HCT116 (cell line): ENCODE data around the gene PSMB7. TPM values are rescaled to one million over a fixed set of nuclear protein-coding genes. Genes with fewer than 3 reads are reported as not detected.

Experiments
- ATAC-seq: fragments of 200-7000 bp; cut with Tn5 transposase; 2 replicates; pipeline ENCODE4 v1.9.1; 2020; ENCODE audit warnings: mild to moderate bottlenecking, moderate library complexity
- BruUV-seq: library from RNA; stranded (reverse); fragments of 400-500 nt; replicated peaks from 2 replicates; lab custom pipeline; 2021; lab: Mats Ljungman, UMichigan
- CTCF ChIA-PET: fragments of 300-600 bp; sonication (Branson Sonifier 250); formaldehyde crosslinking; loops from one replicate; lab custom pipeline; 2021; ENCODE audit warnings: antibody characterized with exemption; lab: Charles Lee
- POLR2A ChIA-PET: fragments of 300-600, 350-600 bp; sonication (Branson Sonifier 250); formaldehyde crosslinking; loops from one replicate; lab custom pipeline; 2021; ENCODE audit warnings: antibody characterized with exemption; lab: Charles Lee
- RAD21 ChIA-PET, 2 experiments: fragments of 300-600 bp; sonication (Branson Sonifier 250); formaldehyde crosslinking; loops; one replicate each; lab custom pipeline; 2023; ENCODE audit warnings: low total read pairs in 2 of 2; ENCODE audit not compliant: uncharacterized antibody in 2 of 2, unreplicated experiment in 2 of 2, low non-redundant PET in 1 of 2; lab: Charles Lee
- DNase-seq: peaks from one replicate; pipeline ENCODE4 v3.0.0-alpha.2; 2010; ENCODE audit warnings: low read depth, low spot score
- H2AFZ ChIP-seq: fragments of 200-600 bp; shearing (Covaris generic), sonication (generic); 2 replicates; pipeline ENCODE4 v1.6.1; 2017; ENCODE audit warnings: low read depth, mixed run types, mixed read lengths, antibody characterized with exemption, low read length; ENCODE audit not compliant: poor library complexity, severe bottlenecking
- H3K27ac ChIP-seq: 2 replicates; pipeline ENCODE4 v1.5.1; 2012; ENCODE audit warnings: low read depth, low read length
- H3K27me3 ChIP-seq: fragments of 200-600 bp; sonication (generic); 2 replicates; pipeline ENCODE4 v1.6.1; 2016; ENCODE audit warnings: mixed run types, low read length, mixed read lengths; ENCODE audit not compliant: insufficient read depth
- H3K36me3 ChIP-seq, 2 experiments: fragments of 200-500 bp in 1 of 2; fragments of 200-600 bp in 1 of 2; sonication (Bioruptor generic) in 1 of 2; sonication (generic) in 1 of 2; 2 replicates each; pipeline versions ENCODE4 v1.5.1 to v1.6.1; 2014 to 2016; ENCODE audit warnings: low read length in 2 of 2, inconsistent platforms in 1 of 2, mixed read lengths in 1 of 2, mixed run types in 1 of 2; ENCODE audit not compliant: insufficient read depth in 2 of 2, control insufficient read depth in 1 of 2
- H3K4me1 ChIP-seq, 2 experiments: fragments of 200-600 bp in 1 of 2; sonication (generic) in 1 of 2; 2 replicates each; pipeline versions ENCODE4 v1.5.1 to v1.6.1; 2012 to 2017; ENCODE audit warnings: low read length in 2 of 2, inconsistent platforms in 1 of 2, mild to moderate bottlenecking in 1 of 2, mixed read lengths in 1 of 2, mixed run types in 1 of 2, moderate library complexity in 1 of 2; ENCODE audit not compliant: insufficient read depth in 2 of 2, control insufficient read depth in 1 of 2
- H3K4me2 ChIP-seq: fragments of 200-600 bp; sonication (generic); 2 replicates; pipeline ENCODE4 v1.6.1; 2017; ENCODE audit warnings: mixed run types, low read length, mixed read lengths
- H3K4me3 ChIP-seq, 2 experiments: fragments of 200-600 bp in 1 of 2; sonication (generic) in 1 of 2; replicated peaks in 1 of 2; 2 replicates each; pipeline ENCODE4 v1.5.1; 2011 to 2016; ENCODE audit warnings: low read length in 2 of 2, control low read depth in 1 of 2, low read depth in 1 of 2, mild to moderate bottlenecking in 1 of 2, mixed read lengths in 1 of 2, mixed run types in 1 of 2
- H3K79me2 ChIP-seq: fragments of 200-600 bp; sonication (generic); 2 replicates; pipeline ENCODE4 v1.6.1; 2017; ENCODE audit warnings: mild to moderate bottlenecking, mixed run types, low read length, moderate library complexity, mixed read lengths; ENCODE audit not compliant: insufficient read depth
- H3K9ac ChIP-seq: fragments of 200-600 bp; sonication (generic); 2 replicates; pipeline ENCODE4 v1.6.1; 2016; ENCODE audit warnings: low read length, mixed read lengths
- H3K9me2 ChIP-seq: fragments of 200-600 bp; sonication (generic), shearing (Covaris generic); 2 replicates; pipeline ENCODE4 v1.6.1; 2017; ENCODE audit warnings: mixed run types, mild to moderate bottlenecking, moderate library complexity; ENCODE audit not compliant: insufficient read depth
- H3K9me3 ChIP-seq, 2 experiments: fragments of 200-500 bp in 1 of 2; fragments of 200-600 bp in 1 of 2; sonication (Bioruptor generic) in 1 of 2; sonication (generic) in 1 of 2; 2 replicates each; pipeline ENCODE4 v1.6.1; 2014 to 2017; ENCODE audit warnings: low read length in 2 of 2, mixed read lengths in 2 of 2, inconsistent platforms in 1 of 2, low read depth in 1 of 2, mild to moderate bottlenecking in 1 of 2, mixed run types in 1 of 2, moderate library complexity in 1 of 2; ENCODE audit not compliant: control insufficient read depth in 1 of 2, insufficient read depth in 1 of 2
- H4K20me1 ChIP-seq: fragments of 200-600 bp; sonication (generic), shearing (Covaris generic); 2 replicates; pipeline ENCODE4 v1.6.1; 2017; ENCODE audit warnings: mixed run types, mild to moderate bottlenecking, moderate library complexity; ENCODE audit not compliant: insufficient read depth
- intact Hi-C: fragments of 100-400 bp; cut with micrococcal nuclease; formaldehyde crosslinking; loops from 2 replicates; pipeline ENCODE4 v1.10.0; 2022
- total RNA-seq: library from RNA; stranded (reverse); gene quantifications from one replicate; pipeline ENCODE4 v1.2.1, GENCODE V29; 2021; ENCODE audit not compliant: unreplicated experiment
- TF ChIP-seq, protein P1 (sequence below): IDR thresholded peaks from 2 replicates; pipeline ENCODE4 v1.6.1; 2012
- TF ChIP-seq, protein P2 (sequence below): IDR thresholded peaks from 2 replicates; pipeline ENCODE4 v1.6.1; 2012; ENCODE audit warnings: low read depth

PSMB7 gene
- total RNA-seq, 1 experiment from 2014 or later: 222 TPM

DNA sequence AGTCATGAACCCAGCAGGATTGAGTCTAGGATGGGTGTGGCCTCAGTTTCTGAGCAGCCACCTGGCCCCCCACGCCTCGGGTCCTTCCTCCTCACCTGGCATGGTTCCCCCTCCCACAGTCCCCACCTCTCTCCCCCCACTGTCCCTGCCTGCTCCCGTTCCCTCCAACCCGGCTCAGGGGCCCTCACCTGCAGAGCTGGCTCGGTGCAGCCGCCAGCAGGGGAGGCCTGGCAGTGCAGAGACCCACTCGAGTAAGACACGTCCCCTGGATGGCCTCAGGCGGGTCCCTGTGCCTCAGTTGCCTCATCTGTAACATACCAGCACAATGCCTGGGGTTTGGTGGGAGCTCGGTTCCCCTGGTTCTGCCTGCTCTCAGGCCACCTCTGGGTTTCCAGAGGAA, 91.3 kb downstream of the PSMB7 start (continued):
- TF ChIP-seq, protein P1, sequence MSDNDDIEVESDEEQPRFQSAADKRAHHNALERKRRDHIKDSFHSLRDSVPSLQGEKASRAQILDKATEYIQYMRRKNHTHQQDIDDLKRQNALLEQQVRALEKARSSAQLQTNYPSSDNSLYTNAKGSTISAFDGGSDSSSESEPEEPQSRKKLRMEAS: no peak

DNA sequence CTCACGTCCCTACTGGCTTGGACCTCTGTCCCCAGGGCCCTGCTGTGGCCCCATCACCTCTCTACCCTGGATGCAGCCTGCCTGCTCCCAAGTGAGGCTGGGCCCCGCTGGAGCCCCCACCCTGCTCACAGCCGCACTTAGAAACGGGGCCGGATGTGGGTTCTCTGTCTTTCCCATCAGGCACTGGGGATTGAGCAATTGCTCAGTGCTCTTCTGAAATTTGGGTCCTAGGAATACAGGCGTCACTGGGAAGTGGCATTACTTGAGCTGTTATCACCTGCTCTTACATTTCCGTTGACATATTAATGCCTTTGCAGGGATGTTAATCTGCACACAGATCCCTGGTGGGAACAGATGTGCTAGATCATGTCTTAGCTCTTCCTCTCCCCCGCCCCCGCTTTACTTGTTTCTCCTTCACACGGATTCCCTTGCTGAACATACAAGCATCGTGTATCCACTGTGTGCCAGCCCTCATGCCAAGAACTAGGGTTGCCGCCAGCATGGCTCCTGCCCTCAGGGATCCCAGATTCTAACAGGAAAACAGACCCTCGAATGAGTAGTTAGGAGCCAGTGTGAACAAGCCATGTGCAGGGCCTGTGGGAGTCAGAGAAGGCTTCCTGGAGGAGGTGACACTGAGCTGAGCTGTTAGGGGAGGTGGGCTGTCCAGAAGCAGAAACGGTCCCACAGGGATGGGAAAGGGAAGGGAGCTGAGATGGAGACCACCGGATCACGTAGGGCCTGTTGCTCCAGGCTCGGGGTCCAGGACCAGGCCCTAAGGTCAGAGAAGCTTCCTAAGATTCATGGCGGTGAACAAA, 92.4 kb downstream of the PSMB7 start:
- no peaks in the 10 kb centered on the region for H3K9me3 ChIP-seq
- BruUV-seq: no TSS peak
- no peaks in the 10 kb centered on the region for H3K79me2 ChIP-seq
- H3K27me3 ChIP-seq: no peaks in the 10 kb centered on the region
- ChIA-PET POLR2A (no interaction called here), CTCF (interaction anchor here (4.3 kb wide), 1 partner anchor 196 kb away, joined by 16 read pairs; no protein-coding TSS in a partner anchor), RAD21 (no interaction called here)
- no peak overlapping the region for H3K4me2 ChIP-seq
- peaks cover 0 to 9% of the 10 kb centered on the region in 2 experiments; a peak in 1 of 4 replicates for H3K4me1 ChIP-seq
- TF ChIP-seq, protein P2, sequence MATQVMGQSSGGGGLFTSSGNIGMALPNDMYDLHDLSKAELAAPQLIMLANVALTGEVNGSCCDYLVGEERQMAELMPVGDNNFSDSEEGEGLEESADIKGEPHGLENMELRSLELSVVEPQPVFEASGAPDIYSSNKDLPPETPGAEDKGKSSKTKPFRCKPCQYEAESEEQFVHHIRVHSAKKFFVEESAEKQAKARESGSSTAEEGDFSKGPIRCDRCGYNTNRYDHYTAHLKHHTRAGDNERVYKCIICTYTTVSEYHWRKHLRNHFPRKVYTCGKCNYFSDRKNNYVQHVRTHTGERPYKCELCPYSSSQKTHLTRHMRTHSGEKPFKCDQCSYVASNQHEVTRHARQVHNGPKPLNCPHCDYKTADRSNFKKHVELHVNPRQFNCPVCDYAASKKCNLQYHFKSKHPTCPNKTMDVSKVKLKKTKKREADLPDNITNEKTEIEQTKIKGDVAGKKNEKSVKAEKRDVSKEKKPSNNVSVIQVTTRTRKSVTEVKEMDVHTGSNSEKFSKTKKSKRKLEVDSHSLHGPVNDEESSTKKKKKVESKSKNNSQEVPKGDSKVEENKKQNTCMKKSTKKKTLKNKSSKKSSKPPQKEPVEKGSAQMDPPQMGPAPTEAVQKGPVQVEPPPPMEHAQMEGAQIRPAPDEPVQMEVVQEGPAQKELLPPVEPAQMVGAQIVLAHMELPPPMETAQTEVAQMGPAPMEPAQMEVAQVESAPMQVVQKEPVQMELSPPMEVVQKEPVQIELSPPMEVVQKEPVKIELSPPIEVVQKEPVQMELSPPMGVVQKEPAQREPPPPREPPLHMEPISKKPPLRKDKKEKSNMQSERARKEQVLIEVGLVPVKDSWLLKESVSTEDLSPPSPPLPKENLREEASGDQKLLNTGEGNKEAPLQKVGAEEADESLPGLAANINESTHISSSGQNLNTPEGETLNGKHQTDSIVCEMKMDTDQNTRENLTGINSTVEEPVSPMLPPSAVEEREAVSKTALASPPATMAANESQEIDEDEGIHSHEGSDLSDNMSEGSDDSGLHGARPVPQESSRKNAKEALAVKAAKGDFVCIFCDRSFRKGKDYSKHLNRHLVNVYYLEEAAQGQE: no peak
- H3K36me3 ChIP-seq: no peaks in the 10 kb centered on the region; a peak in 2 of 4 replicates
- no peaks in the 10 kb centered on the region for H4K20me1 ChIP-seq
- ATAC-seq (no peak), DNase-seq (no peak)
- H3K4me3 ChIP-seq: no peak overlapping the region
- intact Hi-C loops: no loop called here
- H3K9me2 ChIP-seq: no peaks in the 10 kb centered on the region
- H3K9ac ChIP-seq: no peak overlapping the region
- no peak overlapping the region for H3K27ac ChIP-seq
- no peak overlapping the region for H2AFZ ChIP-seq
